DMS53 treated with DMSO at 0.1 percent for 48 hours (cell line): ENCODE measurements around the gene INO80D.
"Not testable (repeated sequence)": the region's sequence is repeated elsewhere in the genome, so short reads cannot be mapped to it uniquely, and the experiment has no call there.

Experiments
- DNase-seq: peaks from one replicate; lab custom pipeline; 2025; ENCODE audit not compliant: unreplicated experiment; lab: John Stamatoyannopoulos, UW

Gene INO80D

GRCh38 chr2:206031162-206031784 is 54.7 kb downstream of the INO80D start:
- DNase-seq, result no peak

GRCh38 chr2:206028101-206028500 is 57.9 kb downstream of the INO80D start:
- DNase-seq, result no peak

- DNase-seq, result no peak
Observed at GRCh38 chr2:206023183-206023582, 62.8 kb downstream of the INO80D start.

GRCh38 chr2:206020171-206020570 is 65.8 kb downstream of the INO80D start:
- no peak for DNase-seq

GRCh38 chr2:206015746-206016145 is 70.2 kb downstream of the INO80D start:
- DNase-seq, result not testable (repeated sequence)

- no peak for DNase-seq
Observed at GRCh38 chr2:206011795-206012194, 74.2 kb downstream of the INO80D start.

- no peak for DNase-seq
Observed at GRCh38 chr2:206011018-206011614, 74.9 kb downstream of the INO80D start.

GRCh38 chr2:206004004-206004693 is 81.8 kb downstream of the INO80D start:
- no peak for DNase-seq

GRCh38 chr2:206002440-206002839 is 83.5 kb downstream of the INO80D start:
- DNase-seq, result no peak

- no peak for DNase-seq
Observed at GRCh38 chr2:206001912-206002311, 84.1 kb downstream of the INO80D start.

GRCh38 chr2:206000776-206001175 is 85.2 kb downstream of the INO80D start:
- no peak for DNase-seq

- DNase-seq, result no peak
Observed at GRCh38 chr2:205998583-205998982, 87.4 kb downstream of the INO80D start.

GRCh38 chr2:205996161-205996560 is 89.8 kb downstream of the INO80D start:
- no peak for DNase-seq

- no peak for DNase-seq
Observed at GRCh38 chr2:205995260-205995659, 90.7 kb downstream of the INO80D start.

GRCh38 chr2:205994344-205994743 is 91.6 kb downstream of the INO80D start:
- no peak for DNase-seq

- no peak for DNase-seq
Observed at GRCh38 chr2:205990104-205990503, 95.9 kb downstream of the INO80D start.

GRCh38 chr2:205989271-205990071 is 96.5 kb downstream of the INO80D start:
- no peak for DNase-seq

- not testable (repeated sequence) for DNase-seq
Observed at GRCh38 chr2:205988681-205989080, 97.3 kb downstream of the INO80D start.

GRCh38 chr2:205988274-205988673 is 97.7 kb downstream of the INO80D start:
- no peak for DNase-seq

GRCh38 chr2:205986334-205986733 is 99.6 kb downstream of the INO80D start:
- DNase-seq, result not testable (repeated sequence)

GRCh38 chr2:205984381-205984780 is 101.6 kb downstream of the INO80D start:
- DNase-seq, result no peak
